ENCODE results near the gene KLF18.

DNA sequence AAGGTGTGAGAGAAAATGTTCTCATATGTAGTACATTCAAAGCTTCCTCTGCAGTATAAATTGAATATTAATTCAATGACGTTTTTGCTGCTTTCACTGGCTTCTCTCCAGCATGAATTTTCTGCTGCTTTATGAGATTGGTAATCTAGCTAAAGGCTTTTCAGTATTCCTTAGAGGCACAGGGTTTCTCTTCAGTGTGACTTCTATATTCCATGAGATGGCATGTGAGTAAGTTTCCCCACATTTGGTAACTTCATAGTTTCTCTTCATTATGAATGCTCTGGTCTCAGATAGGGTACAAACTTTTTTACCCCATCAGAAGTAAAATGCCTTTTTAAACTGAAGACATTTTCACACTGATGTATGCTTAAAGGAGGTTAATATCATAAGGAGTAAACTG, 10.4 kb upstream of the KLF18 start:
- TF ChIP-seq, protein P1, sequence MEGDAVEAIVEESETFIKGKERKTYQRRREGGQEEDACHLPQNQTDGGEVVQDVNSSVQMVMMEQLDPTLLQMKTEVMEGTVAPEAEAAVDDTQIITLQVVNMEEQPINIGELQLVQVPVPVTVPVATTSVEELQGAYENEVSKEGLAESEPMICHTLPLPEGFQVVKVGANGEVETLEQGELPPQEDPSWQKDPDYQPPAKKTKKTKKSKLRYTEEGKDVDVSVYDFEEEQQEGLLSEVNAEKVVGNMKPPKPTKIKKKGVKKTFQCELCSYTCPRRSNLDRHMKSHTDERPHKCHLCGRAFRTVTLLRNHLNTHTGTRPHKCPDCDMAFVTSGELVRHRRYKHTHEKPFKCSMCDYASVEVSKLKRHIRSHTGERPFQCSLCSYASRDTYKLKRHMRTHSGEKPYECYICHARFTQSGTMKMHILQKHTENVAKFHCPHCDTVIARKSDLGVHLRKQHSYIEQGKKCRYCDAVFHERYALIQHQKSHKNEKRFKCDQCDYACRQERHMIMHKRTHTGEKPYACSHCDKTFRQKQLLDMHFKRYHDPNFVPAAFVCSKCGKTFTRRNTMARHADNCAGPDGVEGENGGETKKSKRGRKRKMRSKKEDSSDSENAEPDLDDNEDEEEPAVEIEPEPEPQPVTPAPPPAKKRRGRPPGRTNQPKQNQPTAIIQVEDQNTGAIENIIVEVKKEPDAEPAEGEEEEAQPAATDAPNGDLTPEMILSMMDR (IDR thresholded peaks at IDR 0.05; ENCODE audit: extremely low read depth in 1 of 2, insufficient read depth in 1 of 2, low read depth in 1 of 2, low read length in 2 of 2) = no peak
- TF ChIP-seq EZH2 (IDR thresholded peaks at IDR 0.05; ENCODE audit: borderline replicate concordance, low read depth, low read length, severe bottlenecking) = no peak
- TF ChIP-seq JUN (IDR thresholded peaks at IDR 0.05; ENCODE audit: borderline replicate concordance, insufficient read depth, insufficient read length, low read depth) = no peak
- TF ChIP-seq, protein P2, sequence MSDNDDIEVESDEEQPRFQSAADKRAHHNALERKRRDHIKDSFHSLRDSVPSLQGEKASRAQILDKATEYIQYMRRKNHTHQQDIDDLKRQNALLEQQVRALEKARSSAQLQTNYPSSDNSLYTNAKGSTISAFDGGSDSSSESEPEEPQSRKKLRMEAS (IDR thresholded peaks at IDR 0.05; ENCODE audit: insufficient read depth, insufficient read length) = no peak
- TF ChIP-seq POLR2A (IDR thresholded peaks at IDR 0.05; ENCODE audit: low read depth, low read length) = no peak
- TF ChIP-seq POLR2AphosphoS5 (IDR thresholded peaks at IDR 0.05; ENCODE audit: insufficient read depth, low read depth, low read length) = no peak
- TF ChIP-seq MYC (IDR thresholded peaks at IDR 0.05; ENCODE audit: low read depth, low read length) = no peak
- TF ChIP-seq FOS (IDR thresholded peaks at IDR 0.05; ENCODE audit: borderline replicate concordance, insufficient read depth, low read length) = no peak
- no peak for TF ChIP-seq GATA2 (IDR thresholded peaks at IDR 0.05; ENCODE audit: insufficient read depth, insufficient read length, low read depth, low read length)

All from endothelial cell of umbilical vein (primary cell).